Cardiac muscle cell (in vitro differentiated cells and primary cell): ENCODE data around the gene PRLH. TPM values are rescaled to one million over a fixed set of nuclear protein-coding genes. Genes with fewer than 3 reads are reported as not detected.
"Not testable (repeated sequence)": the region's sequence is repeated elsewhere in the genome, so short reads cannot be mapped to it uniquely, and the experiment has no call there.

Source experiments
- DNase-seq, 2 donors: peaks; one replicate each; pipeline versions ENCODE4 v3.0.0 to v3.0.0-alpha.2; 2010 to 2017; ENCODE audit warnings: low read depth in 1 of 2, low spot score in 1 of 2
- H3K27ac ChIP-seq: fragments of 200-600 bp; sonication (generic); 2 replicates; pipeline ENCODE4 v1.5.1; 2016
- H3K27me3 ChIP-seq: fragments of 200-600 bp; sonication (generic); 2 replicates; pipeline ENCODE4 v1.6.0; 2016; ENCODE audit warnings: control low read depth
- H3K36me3 ChIP-seq: fragments of 200-600 bp; sonication (generic); 2 replicates; pipeline ENCODE4 v1.5.1; 2016; ENCODE audit warnings: control low read depth
- H3K4me1 ChIP-seq: fragments of 200-600 bp; sonication (generic); 2 replicates; pipeline ENCODE4 v1.8.1; 2017; ENCODE audit warnings: low read depth, mild to moderate bottlenecking, mixed run types
- H3K4me3 ChIP-seq: fragments of 200-600 bp; sonication (generic); 2 replicates; pipeline ENCODE4 v1.5.1; 2016; ENCODE audit warnings: mild to moderate bottlenecking
- H3K9me3 ChIP-seq: fragments of 200-600 bp; sonication (generic); 2 replicates; pipeline ENCODE4 v1.5.1; 2017; ENCODE audit warnings: low read depth, mild to moderate bottlenecking, control low read depth
- CTCF ChIP-seq: IDR thresholded peaks from 2 replicates; pipeline ENCODE4 v1.5.1; 2012; ENCODE audit warnings: low read depth, mild to moderate bottlenecking, low read length
- polyA plus RNA-seq: library from polyadenylated mRNA; unstranded; fragments of >200 nt; fragmentation: Nextera tagmentation; extraction: Ambion mirVana; gene quantifications from 2 replicates; pipeline ENCODE4 v1.2.1, GENCODE V29; 2016
- total RNA-seq: library from RNA; depleted of rRNA; stranded (reverse); fragments of >200 nt; gene quantifications from 2 replicates; pipeline ENCODE4 v1.2.3, GENCODE V29; 2016

PRLH gene
- total and polyA plus RNA-seq, 2 experiments from 2014 or later = not detected

- peaks cover 37% of the 10 kb centered on the region for H3K4me1 ChIP-seq
- H3K27ac ChIP-seq = peak overlapping the region; percentile 87
- no peak overlapping the region for H3K4me3 ChIP-seq
- no peak for TF ChIP-seq CTCF
- H3K36me3 ChIP-seq = no peaks in the 10 kb centered on the region
- no peaks in the 10 kb centered on the region for H3K9me3 ChIP-seq
- no peak for DNase-seq
- no peaks in the 10 kb centered on the region for H3K27me3 ChIP-seq
Observed at GRCh38 chr2:237593036-237593435, 26.7 kb downstream of the PRLH start.

GRCh38 chr2:237593596-237594320 is 27.4 kb downstream of the PRLH start:
- Histone ChIP-seq H3K27ac (peak overlapping the region; percentile 87), H3K27me3 (no peaks in the 10 kb centered on the region), H3K9me3 (no peaks in the 10 kb centered on the region), H3K4me1 (peaks cover 37% of the 10 kb centered on the region), H3K4me3 (no peak overlapping the region), H3K36me3 (no peaks in the 10 kb centered on the region)
- no peak for TF ChIP-seq CTCF
- DNase-seq = no peak

GRCh38 chr2:237594514-237594871 is 28.1 kb downstream of the PRLH start:
- Histone ChIP-seq H3K36me3 (no peaks in the 10 kb centered on the region), H3K4me1 (peaks cover 37% of the 10 kb centered on the region), H3K4me3 (no peak overlapping the region), H3K9me3 (no peaks in the 10 kb centered on the region), H3K27ac (peak overlapping the region; percentile 87), H3K27me3 (no peaks in the 10 kb centered on the region)
- no peak for TF ChIP-seq CTCF
- DNase-seq = peak in 1 of 2 donors; percentile 53

- H3K27me3 ChIP-seq, DNase-seq, H3K4me3 ChIP-seq, H3K36me3 ChIP-seq, H3K9me3 ChIP-seq: not testable (repeated sequence)
- peaks cover 36% of the 10 kb centered on the region for H3K4me1 ChIP-seq
- H3K27ac ChIP-seq = peak overlapping the region; percentile 87
Observed at GRCh38 chr2:237595829-237596519, 29.6 kb downstream of the PRLH start.

- H3K27ac ChIP-seq = no peak overlapping the region
- TF ChIP-seq CTCF = no peak
- no peaks in the 10 kb centered on the region for H3K36me3 ChIP-seq
- no peaks in the 10 kb centered on the region for H3K27me3 ChIP-seq
- H3K4me1 ChIP-seq = peaks cover 42% of the 10 kb centered on the region
- DNase-seq = no peak
- no peaks in the 10 kb centered on the region for H3K9me3 ChIP-seq
- H3K4me3 ChIP-seq = no peak overlapping the region
Observed at GRCh38 chr2:237596520-237597195, 30.3 kb downstream of the PRLH start.
